Ramos (cell line): Measurements from ENCODE around the gene MATN1.

ENCODE experiments used
- in situ Hi-C: fragments of 300-500 bp; cut with MboI; formaldehyde crosslinking; loops from one replicate; pipeline ENCODE4 v1.14.3; 2022; ENCODE audit warnings: low sequenced_read_pairs; ENCODE audit not compliant: unreplicated experiment

MATN1 gene

DNA sequence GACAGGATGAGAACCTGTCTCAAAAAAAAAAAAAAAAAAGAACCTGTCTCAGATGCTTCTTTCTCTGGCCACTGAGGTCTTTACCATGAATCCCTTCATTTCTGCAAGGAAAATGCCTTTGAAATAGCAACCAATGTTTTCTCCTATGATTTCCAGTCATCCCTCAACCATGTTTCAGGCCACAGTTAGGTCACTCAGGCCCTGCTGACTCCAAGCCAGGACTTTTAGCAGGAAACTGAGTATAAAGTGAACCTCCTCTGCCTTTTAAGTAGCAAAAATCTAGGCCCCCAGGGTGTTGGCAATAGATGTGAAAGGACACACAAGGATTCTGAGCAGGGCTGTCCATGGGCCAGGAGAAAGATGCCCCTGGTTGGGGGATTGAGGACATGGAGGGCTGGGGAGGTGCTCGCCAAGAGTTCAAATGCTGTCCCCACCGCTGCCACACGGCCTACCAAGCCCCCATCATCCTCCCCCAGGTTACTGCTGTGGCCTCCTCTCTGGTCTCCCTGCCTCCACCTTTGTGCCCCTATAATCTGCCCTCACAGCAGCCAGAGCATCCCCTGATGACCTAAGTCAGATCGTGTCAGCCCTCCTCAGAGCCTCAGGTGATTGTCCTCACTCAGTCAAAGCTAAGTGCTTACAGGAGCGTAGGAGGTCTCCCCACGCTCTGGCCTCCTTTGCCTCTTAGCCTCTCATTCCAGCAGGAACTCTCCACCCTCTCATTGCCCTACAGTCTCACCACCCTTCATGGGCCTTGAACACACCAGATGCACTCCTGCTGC lies 54.6 kb downstream of the MATN1 start:
- in situ Hi-C loops = no loop called here

DNA sequence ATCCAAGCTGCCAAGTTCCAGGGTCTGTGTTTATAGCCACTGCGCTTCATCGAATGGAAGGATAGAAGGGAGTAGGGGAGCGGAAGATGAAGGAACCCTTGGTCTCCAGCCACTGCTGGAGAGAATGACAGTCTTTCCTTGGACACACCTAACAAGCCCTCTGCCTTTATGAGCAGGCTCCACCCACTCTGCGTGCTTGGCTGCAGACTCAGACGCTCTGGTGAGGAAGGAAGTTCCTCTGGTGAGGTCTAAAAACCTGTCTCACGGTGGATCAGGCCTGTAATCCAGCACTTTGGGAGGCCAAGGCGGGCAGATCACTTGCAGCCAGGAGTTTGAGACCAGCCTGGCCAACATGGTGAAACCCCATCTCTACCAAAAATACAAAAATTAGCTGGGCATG lies 55.4 kb downstream of the MATN1 start:
- in situ Hi-C loops = no loop called here

DNA sequence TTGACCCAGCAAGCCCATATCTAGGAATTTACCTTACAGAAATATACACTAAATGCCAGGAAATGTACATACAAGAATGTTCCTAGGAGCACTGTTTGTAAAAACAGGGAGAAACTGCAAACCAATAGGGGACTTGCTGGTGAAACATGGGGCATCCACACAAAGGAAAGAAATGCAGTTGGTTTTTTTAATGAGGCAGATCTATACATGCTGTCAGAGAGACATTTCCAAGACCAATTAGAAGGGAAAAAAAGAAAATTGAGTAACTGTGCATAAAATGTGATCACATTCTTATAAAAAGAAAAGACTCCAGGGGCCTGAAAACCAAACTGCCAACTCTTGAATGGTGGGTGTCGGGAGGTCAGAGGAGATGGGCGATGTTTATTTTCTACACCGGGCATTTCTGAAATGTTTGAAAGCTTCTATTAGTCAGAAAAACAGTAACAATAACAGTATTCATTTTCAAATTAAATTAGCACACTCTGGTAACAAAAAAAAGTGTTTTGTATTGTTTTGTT lies 56.6 kb downstream of the MATN1 start:
- in situ Hi-C loops = no loop called here

DNA sequence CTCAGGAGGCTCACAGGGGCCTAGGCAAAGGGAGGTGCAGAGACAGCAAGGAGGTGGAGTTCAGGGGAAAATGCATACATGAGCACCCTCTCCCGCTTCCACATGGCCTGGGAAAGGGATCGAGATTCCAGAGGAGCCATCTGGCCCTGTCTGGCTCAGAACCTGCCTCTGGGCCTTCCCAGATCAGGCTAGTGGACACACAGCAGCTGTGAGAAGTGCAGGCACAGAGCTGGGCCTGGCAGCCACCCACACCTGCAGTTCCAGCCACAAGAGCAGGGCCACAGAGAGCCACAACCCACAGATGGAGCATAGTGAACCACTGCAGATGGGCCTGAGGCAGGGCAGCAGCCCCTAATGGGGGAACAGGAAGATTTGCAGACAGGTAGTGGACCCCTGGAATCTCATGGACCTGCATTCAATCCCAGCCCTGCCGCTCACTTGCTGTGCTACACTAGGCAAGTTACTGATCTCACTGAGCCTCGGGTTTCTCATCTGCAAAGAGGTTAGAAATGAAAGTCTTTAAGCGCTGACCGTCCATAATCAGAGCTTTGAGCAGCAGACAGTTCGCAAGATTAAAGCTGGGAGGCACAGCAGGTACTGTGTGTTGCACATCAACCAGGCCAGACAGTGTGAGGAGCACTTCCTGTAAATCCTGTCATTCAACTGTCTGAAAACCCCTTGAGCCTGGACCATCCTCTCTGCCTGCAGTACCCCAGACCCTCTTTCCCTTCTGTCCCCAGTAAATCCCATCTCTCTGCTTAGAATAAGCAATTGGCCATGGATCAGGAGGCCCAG lies 58.0 kb downstream of the MATN1 start:
- in situ Hi-C loops = no loop called here

DNA sequence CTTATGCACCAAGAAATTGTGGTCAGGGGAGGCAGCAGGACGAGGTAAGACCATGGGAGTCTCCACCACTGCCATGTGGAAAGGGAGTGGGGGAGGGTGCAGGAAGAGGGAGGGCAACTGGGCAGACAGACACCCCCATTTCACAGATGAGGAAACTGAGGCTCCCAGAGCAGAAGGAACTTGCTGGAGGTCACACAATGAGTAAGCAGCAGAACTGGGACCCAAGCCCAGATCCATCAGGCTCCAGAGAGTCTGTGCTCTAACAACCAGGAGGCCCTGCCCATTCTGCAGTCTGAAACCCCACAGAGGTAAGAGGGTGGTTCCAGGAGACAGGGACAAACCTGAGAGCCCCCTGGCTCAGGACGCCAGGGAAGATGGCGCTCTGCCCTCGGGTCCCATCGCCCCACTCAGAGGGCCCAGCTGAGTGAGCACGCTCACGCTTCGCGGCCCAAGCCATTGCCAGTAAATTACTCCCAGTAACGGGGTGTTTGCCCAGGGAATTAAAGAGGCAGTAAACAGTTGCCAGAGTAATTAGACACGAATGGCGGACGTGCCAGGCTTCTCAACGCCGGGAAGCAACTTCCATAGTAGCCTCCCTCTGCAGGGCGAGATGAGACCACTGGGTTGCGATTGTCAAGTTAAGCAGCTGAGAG lies 59.2 kb downstream of the MATN1 start:
- in situ Hi-C loops = no loop called here

DNA sequence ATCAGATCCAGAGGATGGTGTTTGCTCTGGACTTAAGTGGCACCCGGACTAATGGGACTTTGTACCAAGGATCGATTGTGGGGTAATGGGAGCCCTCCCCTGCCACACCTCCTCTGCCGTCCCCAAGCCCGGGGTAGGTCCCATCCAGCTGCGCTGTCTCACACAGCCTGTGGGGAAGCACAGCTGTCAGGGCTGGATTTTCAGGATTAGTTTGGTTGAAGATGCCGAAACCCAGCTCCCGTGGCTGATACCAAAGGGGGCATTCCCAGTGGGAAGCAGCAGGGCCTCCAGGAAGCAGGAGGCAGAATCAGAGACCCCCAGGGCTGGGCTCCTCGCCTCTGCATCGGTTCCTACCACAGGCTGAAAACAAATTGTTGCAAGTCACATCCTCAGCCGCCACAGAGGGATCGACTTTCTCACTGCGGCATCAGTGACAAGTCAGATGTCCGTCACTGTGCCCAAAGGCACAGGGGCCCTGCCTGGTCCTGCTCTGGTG lies 59.7 kb downstream of the MATN1 start:
- in situ Hi-C loops = no loop called here

DNA sequence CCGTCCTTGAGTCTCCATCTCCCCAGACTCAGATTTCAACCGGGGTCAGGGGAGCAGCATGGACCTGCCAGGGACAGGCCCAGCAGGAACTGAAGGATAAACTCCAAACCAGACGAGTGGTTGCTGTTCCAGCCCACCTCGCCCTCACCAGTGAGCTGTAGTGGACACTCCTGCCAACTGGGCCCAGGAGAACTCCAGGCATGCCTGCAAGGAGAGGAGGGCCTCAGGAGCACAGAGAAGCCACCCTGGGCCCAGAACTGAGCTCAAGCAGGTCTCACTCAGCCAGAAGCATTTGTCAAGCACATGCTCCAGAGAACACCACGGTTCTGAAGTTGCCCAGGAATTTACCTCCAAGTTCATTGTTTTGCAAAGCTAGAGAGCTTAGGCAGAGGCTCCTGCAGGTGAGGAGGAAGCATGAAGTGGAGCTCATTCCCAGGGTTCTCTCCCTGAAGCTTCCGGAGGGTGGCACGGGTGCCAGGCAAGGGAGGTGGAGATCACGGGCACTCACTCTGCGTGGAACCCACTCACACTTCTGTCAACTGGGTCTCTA lies 61.0 kb downstream of the MATN1 start:
- in situ Hi-C loops = no loop called here

DNA sequence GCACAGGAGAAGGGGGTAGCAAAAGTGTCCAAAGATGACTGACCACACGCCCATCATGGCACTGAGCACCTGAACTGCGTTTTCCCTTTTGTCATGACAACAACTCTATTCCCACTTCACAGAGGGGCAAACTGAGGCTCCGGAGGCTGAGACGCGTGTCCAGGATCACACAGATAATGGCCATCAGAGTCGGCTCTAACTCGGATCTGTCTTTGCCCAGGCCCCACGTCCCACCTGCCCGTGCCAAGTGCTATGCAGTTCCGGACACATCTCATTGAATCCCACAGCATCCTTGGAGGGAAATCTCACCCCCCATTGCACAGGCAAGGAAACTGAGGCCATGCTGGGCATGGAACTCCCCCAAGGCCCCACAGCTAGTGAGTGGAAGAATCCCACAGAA lies 62.1 kb downstream of the MATN1 start:
- in situ Hi-C loops = no loop called here
